SW480 (cell line): Measurements from ENCODE around the gene NFIA.

Experiments used
- DNase-seq: peaks from one replicate; pipeline ENCODE4 v3.0.0-alpha.2; 2016; ENCODE audit warnings: low spot score

The NFIA gene

GRCh38 chr1:61130338-61131000, 48.1 kb downstream of the NFIA start:
- no peak for DNase-seq

GRCh38 chr1:61131248-61131647, 48.9 kb downstream of the NFIA start:
- no peak for DNase-seq

- no peak for DNase-seq
Observed at GRCh38 chr1:61131716-61132115, 49.4 kb downstream of the NFIA start.

- no peak for DNase-seq
Observed at GRCh38 chr1:61132176-61132638, 49.8 kb downstream of the NFIA start.

- no peak for DNase-seq
Observed at GRCh38 chr1:61132645-61133334, 50.4 kb downstream of the NFIA start.

GRCh38 chr1:61133335-61134019, 51.1 kb downstream of the NFIA start:
- no peak for DNase-seq

GRCh38 chr1:61135291-61135690, 52.9 kb downstream of the NFIA start:
- DNase-seq = no peak

- no peak for DNase-seq
Observed at GRCh38 chr1:61138305-61138704, 55.9 kb downstream of the NFIA start.

GRCh38 chr1:61138921-61139774, 56.8 kb downstream of the NFIA start:
- DNase-seq = no peak

DNA sequence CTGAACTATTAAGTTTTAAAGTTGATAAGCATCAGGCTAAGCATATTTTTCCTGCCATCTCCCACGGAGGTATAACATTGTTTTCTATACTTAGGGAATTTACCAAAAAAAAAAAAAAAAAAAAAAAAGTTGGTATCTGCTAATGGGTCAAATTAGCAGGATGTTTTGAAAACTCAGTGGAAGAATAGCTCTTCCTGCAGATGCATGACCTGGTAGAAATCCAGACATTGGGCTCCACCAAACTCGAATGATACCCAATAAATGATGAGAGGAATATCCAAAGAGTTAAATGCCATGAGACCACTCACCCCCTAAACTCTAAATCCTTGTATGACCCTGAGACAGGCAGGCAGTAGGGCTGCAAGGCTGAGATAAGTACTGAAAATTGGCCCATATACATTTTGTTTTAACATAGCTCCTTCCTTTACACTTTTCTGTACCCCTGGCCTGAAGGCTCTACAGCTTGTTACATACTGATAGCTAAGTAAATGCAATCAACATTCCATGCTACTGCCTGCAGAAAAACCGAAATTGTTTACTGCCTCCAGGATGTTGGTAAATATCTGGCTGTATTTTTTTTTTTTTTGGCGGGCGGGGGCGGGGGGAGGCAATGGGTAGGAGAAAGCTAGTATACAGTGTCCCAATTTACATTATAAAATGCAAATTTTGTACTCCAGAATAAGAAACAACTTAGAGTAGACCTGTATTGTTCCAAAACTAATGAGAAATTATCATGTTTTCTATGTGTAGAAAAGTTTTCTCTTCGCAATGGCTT, 57.6 kb downstream of the NFIA start:
- no peak for DNase-seq

DNA sequence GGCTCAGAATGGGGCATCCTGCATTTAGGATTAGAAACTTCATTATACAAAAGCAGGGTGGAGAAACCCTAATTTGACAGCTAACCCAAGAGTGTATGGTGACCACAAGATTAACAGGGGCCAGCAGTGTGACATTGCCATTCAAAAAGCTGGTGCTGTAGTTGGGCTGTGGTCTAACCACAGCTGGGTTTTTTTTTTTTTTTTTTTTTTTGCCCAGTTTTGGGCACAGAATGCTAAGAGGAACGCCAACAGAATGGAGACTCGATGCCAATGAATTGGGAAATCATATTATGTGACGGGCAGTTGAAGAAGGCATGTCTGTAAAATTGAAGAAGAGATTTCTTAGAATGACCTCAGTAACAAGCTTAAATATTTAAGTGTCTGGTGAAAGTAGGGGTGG, 58.4 kb downstream of the NFIA start:
- DNase-seq = no peak

GRCh38 chr1:61141288-61142042, 59.1 kb downstream of the NFIA start:
- peak; percentile 69 for DNase-seq

- DNase-seq = no peak
Observed at GRCh38 chr1:61142043-61142440, 59.7 kb downstream of the NFIA start.

DNA sequence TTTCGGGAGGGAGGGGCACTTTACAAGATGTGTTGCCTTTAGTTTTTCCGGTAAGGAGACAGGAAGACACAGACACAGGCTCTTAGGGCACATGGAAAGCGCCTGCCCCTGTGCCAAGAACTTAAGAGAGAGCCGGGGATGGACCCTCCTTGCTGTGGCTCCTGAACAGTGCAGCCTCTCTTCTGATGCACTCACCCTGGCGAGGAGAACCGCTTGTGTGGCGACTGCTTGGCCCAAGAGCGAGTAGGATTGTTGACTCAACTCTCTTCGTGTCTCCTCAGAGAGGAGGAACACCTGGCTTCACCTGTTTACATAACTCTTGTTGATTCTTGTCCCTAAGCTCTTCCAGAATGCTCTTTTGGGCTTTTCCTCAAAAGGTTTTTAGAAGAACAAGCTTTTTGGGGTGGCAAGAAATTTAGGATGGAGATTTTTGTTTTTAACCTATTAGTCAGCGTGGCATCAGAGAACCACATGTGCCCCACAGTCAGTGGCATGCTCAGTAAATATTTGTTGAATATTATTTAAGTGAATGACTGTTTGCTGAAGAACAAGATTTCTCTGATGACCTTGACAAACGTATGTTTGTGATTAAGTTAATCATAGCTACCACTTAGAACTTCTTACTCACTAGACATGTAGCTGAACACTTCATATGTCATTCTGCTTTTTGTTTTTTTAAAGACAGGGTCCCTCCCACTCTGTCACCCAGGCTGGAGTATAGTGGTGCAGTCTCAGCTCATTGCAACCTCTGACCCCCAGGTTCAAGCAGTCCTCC, 60.6 kb downstream of the NFIA start:
- no peak for DNase-seq

DNA sequence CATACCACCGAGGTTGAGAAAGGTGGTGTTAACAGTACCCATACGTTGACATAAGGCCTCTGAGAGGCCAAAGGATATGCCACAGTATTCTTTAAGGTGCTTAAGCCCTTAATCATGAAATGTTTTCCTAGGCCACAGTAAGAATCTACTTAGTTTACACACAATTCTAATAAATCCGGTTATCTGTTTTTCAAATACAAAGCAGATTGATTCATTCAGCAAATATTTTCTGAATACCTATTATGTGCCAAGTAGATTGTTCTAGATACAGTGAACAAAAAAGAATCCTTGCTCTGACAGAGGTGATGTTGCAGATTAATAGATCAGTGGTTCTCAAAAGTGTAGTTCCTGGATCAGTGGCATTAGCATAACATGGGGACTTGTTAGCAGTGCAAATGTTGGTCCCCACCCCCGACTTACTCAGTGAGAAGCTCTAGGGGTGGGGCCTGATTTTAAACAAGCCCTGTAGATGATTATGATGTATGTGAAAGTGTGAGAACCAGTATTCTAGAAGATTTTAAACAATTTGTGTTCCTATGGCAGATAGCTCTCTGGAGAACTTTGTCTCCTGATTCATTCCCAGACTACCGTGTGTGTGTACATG, 61.6 kb downstream of the NFIA start:
- no peak for DNase-seq

DNA sequence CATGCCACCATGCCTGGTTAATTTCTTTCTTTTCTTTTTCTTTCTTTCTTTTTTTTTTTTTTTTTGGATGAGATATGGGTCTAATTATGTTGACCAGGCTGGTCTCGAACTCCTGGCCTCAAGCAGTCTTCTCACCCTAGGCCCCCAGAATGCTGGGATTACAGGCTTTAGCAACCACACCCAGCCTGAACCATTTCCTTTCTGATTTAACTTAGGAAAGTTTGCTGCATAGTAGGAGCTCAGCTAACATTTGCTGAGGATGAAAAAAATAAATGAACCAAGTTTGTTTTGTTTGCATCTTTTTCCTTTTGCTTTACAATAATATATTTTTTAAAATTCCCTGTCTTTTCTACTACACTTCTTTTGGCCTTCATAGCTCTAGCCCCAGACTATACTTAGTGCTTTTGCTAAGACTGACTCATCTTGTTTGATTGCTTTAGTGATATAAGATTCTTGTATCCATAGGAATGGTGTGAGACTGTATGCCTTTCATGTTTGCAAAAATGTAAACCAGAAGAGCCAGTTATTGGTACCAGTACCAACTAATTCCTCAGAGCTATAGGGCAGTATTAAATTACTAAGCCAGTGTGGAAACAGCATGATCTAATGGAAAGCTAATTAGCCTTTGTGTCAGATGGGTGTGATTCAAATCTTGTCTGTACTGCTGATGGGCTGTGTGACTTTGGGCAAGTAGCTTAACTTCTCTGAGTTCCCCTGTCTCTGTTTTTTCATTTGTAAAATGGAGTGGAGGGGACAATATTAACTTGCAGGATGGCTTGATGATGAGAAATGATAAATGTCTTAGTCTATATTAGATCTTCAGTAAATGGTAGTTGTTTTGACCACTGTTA, 66.9 kb downstream of the NFIA start:
- no peak for DNase-seq

DNA sequence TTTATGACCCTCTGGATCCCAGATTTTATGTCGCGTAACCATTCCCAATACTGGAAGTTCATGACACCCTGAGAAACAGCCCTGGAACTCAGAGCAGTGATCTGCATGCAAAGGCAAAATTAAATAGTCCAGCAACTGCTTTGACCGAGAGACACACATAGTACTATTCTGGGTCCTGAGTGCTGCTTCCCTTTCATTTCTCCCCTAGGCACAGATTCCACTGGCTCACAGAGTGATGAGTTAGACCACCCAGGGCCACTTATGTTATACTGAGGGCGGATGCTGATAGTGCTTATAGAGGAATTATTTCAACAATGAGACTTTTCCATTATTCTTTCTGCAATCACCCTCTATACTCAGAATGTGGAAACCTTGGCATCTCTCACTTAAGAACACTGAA, 69.2 kb downstream of the NFIA start:
- no peak for DNase-seq

DNA sequence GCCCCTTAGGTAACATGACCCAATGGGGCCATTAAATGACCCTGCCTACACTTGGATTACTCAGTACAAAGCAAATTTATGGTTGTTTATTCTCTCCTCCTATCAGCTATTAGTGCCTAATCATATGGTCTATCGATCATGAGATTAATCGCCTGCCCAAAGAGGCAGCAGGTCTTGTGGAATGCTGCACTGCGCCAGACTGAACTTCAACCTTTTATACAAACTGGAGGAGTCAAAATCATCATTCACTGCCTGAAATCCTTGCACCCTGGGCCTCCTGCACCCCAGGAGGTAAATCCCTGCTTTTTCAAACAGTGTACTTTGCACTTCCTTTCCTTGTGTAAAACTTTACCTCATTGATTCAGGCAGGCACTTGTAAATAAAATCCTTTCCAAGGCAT, 69.7 kb downstream of the NFIA start:
- DNase-seq = no peak
